Upper lobe of right lung (tissue), 1 donor: ENCODE measurements around the gene E2F4. TPM values are rescaled to one million over a fixed set of nuclear protein-coding genes. Genes with fewer than 3 reads are reported as not detected.

Source experiments
- ATAC-seq: fragments of 200-7000 bp; cut with Tn5 transposase; one replicate; pipeline ENCODE4 v1.9.1; 2020; ENCODE audit warnings: mild to moderate bottlenecking, moderate library complexity
- DNase-seq: peaks from one replicate; pipeline ENCODE4 v3.0.0-alpha.2; 2020
- H3K27ac ChIP-seq: fragments of 200-600 bp; one replicate; pipeline ENCODE4 v1.8.0; 2022
- H3K27me3 ChIP-seq: fragments of 200-600 bp; one replicate; pipeline ENCODE4 v1.8.0; 2022; ENCODE audit warnings: mild to moderate bottlenecking
- H3K36me3 ChIP-seq: fragments of 200-600 bp; one replicate; pipeline ENCODE4 v1.8.0; 2022
- H3K4me1 ChIP-seq: fragments of 200-600 bp; one replicate; pipeline ENCODE4 v1.8.0; 2022
- H3K4me3 ChIP-seq: fragments of 200-600 bp; one replicate; pipeline ENCODE4 v1.8.0; 2022; ENCODE audit warnings: mild to moderate bottlenecking
- H3K9me3 ChIP-seq: fragments of 200-600 bp; one replicate; pipeline ENCODE4 v1.8.0; 2022
- CTCF ChIP-seq: fragments of 200-600 bp; IDR thresholded peaks from one replicate; pipeline ENCODE4 v1.8.0; 2022; ENCODE audit warnings: antibody characterized with exemption
- intact Hi-C: fragments of 100-400 bp; cut with DNase I; formaldehyde crosslinking; loops from one replicate; pipeline ENCODE4 v1.11.0; 2022
- total RNA-seq: library from RNA; stranded (reverse); fragmentation: NEBNext Ultra II Directional; extraction: Animal tissue kit (Norgen Biotek cat#: 25700); gene quantifications from one replicate; pipeline ENCODE4 v1.2.1, GENCODE V29; 2021
- donor health status: DM: no; HTN: yes; CAD: no; lungs with severe emphysema.

The E2F4 gene
- total RNA-seq, 1 donor from 2014 or later, result 68.2 TPM

- TF ChIP-seq CTCF, result no peak
- Histone ChIP-seq H3K27me3 (no peaks in the 10 kb centered on the region), H3K4me3 (no peak overlapping the region), H3K4me1 (peaks cover 34% of the 10 kb centered on the region), H3K27ac (no peak overlapping the region), H3K9me3 (no peaks in the 10 kb centered on the region), H3K36me3 (no peaks in the 10 kb centered on the region)
- ATAC-seq, result no peak
- DNase-seq, result no peak
- intact Hi-C loops, result no loop called here
Measured at GRCh38 chr16:67180166-67180565, 11.8 kb upstream of the E2F4 start.

- Histone ChIP-seq H3K4me3 (no peak overlapping the region), H3K27ac (peak overlapping the region; percentile 24), H3K4me1 (peaks cover 39% of the 10 kb centered on the region), H3K9me3 (no peaks in the 10 kb centered on the region), H3K27me3 (no peaks in the 10 kb centered on the region), H3K36me3 (no peaks in the 10 kb centered on the region)
- TF ChIP-seq CTCF, result no peak
- DNase-seq, result no peak
- intact Hi-C loops, result no loop called here
- no peak for ATAC-seq
Measured at GRCh38 chr16:67181346-67181745, 10.6 kb upstream of the E2F4 start.

- ATAC-seq (no peak), DNase-seq (no peak)
- intact Hi-C loops, result no loop called here
- H3K36me3 ChIP-seq, result no peaks in the 10 kb centered on the region
- H3K27ac ChIP-seq, result no peak overlapping the region
- H3K4me3 ChIP-seq, result no peak overlapping the region
- H3K4me1 ChIP-seq, result peaks cover 38% of the 10 kb centered on the region
- TF ChIP-seq CTCF, result no peak
- no peaks in the 10 kb centered on the region for H3K9me3 ChIP-seq
- H3K27me3 ChIP-seq, result no peaks in the 10 kb centered on the region
Measured at GRCh38 chr16:67182288-67182687, 9.7 kb upstream of the E2F4 start.

- ATAC-seq, result no peak
- intact Hi-C loops, result no loop called here
- H3K9me3 ChIP-seq, result no peaks in the 10 kb centered on the region
- H3K36me3 ChIP-seq, result no peaks in the 10 kb centered on the region
- peak overlapping the region; percentile 79 for H3K4me3 ChIP-seq
- no peaks in the 10 kb centered on the region for H3K27me3 ChIP-seq
- peaks cover 30% of the 10 kb centered on the region for H3K4me1 ChIP-seq
- TF ChIP-seq CTCF, result no peak
- no peak for DNase-seq
- peak overlapping the region; percentile 7 for H3K27ac ChIP-seq
Measured at GRCh38 chr16:67183284-67183626, 8.7 kb upstream of the E2F4 start.

GRCh38 chr16:67183627-67184452, 8.1 kb upstream of the E2F4 start, which contains the start of gene MATCAP1:
TSS of gene MATCAP1 (minus strand) at chr16:67183963. CDS start at chr16:67180610, 3,353 bp downstream.
- peak within 1 kb of the TSS; percentile 93 for H3K27ac ChIP-seq
- intact Hi-C loops, result no loop called here
- no peak for TF ChIP-seq CTCF

More at GRCh38 chr16:67183627-67184452, 8.1 kb upstream of the E2F4 start, which contains the start of gene MATCAP1:
- DNase-seq (peak; percentile 95), ATAC-seq (peak; percentile 94)
- Histone ChIP-seq H3K4me1 (peaks cover 24% of the 10 kb centered on the region), H3K4me3 (peak within 1 kb of the TSS; percentile 79), H3K27me3 (no peaks in the 10 kb centered on the region), H3K36me3 (no peaks in the 10 kb centered on the region), H3K9me3 (no peaks in the 10 kb centered on the region)
